Cerebellar cortex (tissue), 1 donor: ENCODE measurements around the gene SLC4A8.
"Not testable (repeated sequence)": the region's sequence is repeated elsewhere in the genome, so short reads cannot be mapped to it uniquely, and the experiment has no call there.

Experiments used
- DNase-seq: peaks from one replicate; pipeline ENCODE4 v3.0.0-alpha.2; 2015; ENCODE audit warnings: low spot score

Gene SLC4A8

DNA sequence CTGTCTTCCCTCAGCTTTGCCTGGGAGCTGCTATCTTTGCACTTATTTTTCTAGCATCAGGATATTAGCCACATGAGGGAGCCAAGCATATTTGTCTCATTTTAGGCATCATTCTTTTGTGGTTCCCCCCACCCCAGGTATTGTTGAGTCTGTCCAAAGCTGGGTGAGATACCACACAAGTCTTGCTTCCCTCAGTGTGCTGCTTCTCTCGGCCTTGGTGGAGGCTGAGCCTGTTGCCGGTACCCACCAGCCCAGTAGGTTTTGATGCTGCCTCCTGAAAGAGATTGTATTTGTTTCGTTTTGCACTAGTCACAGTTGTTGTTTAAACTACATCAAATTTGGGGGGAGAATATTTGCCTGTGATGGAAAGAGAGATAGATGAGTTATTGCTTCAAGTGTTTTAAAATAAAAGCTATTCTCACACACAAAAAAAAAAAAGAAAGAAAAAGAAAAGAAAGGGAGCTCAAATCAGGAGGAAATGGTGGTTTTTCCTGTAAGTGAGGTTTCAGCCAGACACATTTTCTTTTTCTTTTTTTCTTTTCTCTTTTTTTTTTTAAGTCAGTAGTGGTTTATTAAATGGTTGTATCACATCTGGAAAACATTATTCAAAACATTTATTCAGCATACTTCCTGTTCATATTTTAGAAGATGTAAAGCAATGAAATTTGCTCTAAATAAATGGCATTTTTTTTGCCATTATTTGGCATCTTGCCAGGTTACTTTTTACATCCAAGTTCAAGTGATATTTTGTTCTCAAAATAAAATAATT lies 58.5 kb downstream of the SLC4A8 start:
- DNase-seq, result no peak

DNA sequence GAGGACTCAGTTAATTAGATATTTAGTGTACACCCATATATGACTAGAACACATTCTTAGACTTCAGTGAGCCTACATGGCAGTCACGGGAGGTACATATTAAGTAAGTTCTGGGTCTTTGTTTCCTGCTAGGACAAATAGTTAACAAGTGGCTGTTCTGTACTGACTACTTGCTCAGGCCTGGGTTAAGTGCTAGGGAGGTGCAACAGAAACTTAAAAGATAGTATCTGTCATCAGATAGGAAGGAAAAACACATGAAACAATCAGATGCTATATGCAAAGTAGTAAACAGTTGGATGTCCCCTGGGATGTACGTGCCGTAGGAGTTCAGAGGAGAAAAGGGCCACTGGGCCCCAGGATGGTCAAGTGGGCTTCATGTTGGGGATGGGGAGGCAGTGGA lies 59.5 kb downstream of the SLC4A8 start:
- no peak for DNase-seq

DNA sequence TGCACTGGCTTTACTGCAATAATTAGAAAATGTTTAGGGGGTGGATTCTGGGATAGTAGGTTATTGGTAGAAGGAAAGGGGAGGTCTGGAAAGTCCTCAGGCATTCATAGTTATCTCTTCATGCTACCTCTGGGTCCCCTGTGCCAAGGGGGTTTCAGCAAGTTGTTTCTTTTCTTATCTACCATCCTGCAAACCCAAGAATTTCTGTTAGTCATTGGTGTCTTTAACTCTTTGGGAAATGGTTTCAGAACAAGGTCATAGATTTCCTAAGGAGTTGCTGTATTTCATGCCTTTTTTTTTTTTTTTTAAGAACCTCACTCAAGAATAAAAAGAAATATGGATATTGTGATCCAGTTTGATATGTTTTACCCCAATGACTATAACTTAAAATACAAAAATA lies 63.6 kb downstream of the SLC4A8 start:
- DNase-seq, result no peak

DNA sequence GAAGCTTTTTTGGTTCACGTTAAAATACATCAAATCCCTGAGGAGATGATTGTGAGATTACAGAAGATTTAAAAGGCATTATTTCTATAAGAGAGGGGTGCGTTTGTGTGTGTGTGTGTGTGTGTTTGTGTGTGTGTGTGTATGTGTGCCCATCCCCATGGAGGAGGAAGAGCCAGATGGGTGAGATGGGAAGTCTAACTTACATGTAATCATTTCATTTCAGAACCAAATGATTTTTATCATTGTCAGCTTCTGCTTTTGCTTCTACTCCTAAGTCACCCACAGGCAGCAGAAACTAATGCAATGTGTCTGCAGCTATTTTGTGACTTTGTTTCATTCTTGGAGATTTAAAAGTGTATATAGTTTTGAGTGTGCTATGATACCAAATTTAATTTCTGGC lies 68.7 kb downstream of the SLC4A8 start:
- DNase-seq, result no peak

DNA sequence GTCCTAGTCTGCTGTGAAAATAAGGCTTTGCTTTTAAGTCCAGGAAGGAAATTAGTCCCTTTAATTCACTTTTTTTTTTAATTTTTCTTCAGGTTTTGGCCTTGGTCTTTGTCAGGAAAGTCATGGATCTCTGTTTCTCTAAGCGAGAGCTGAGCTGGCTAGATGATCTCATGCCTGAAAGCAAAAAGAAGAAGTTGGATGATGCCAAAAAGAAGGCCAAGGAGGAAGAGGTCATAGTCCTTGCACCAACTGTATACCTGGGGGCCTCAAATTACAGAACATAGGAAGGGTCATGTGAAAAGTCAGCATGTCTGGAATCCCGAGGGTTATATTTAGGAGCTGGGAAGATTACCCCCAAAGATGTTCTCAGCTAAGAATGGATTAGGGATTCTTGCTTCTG lies 72.3 kb downstream of the SLC4A8 start:
- no peak for DNase-seq

DNA sequence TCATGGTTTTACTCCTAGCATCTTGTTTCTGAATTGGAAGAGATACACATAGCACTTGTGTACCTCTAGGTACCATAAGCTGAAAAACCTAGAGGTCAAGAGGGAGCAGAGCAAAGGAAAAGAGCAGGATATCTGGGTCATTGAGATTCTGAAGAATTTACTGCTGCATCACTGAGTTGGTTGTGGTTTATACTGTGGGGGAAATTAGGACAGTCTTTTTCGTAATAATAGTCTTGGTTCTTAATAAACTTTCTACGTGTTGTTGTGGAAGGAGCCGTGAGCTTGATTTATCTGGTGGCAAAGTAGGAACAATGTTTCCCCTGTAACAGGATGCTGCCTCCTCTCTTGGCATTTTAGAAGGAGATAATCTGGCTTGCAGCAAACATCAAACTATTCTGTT lies 80.2 kb downstream of the SLC4A8 start:
- no peak for DNase-seq

DNA sequence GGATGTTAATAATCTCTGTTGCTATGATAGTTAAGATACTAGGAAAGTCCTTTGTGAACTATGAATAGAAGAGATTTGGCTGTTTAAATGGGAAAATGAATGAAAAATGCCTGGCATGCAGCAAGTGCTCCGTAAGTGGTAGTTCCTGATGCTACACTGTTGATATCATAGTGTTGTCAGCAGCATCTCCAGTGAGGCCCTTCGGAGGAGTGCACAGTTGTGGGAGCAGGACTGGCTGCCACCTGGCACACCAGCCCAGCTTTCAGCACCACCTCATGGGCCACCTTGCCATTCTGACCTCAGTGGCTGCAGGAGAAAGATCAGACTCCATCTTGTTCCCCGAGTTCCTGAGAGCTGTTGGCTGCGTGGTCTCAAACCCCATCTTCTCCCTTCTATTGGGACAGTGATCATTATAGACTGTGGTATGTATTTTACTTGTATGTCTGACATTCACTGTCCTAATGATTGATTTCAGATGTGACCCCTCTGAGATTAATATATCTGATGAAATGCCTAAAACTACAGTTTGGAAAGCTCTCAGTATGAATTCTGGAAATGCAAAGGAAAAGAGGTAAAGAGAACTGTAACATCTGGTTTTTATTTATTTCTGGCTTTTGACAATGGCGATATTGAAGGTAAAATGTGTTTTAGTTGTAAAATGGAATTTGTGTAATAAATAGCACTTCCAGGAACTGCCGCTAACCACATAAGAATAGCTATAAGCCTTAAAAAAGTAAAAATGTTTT lies 80.9 kb downstream of the SLC4A8 start:
- DNase-seq, result no peak

DNA sequence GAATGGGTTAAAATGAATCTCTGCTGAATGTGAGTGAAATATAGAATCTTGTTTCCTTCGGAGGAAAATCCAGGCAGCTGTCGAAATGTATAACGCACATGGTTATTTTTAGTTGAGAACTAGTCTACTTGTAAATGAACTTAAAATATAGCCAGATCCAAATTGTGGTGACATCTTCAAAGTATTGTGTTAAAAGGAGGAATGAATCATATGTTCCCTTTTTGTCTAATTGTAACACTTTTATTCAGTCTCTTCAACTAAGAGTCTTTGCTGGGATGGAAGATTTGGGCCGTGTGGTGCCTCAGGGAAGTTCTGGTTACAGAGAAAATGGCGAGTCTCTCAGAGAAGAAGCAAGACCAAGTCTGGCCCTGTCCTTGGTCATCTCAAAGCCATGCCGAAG lies 82.5 kb downstream of the SLC4A8 start:
- no peak for DNase-seq

DNA sequence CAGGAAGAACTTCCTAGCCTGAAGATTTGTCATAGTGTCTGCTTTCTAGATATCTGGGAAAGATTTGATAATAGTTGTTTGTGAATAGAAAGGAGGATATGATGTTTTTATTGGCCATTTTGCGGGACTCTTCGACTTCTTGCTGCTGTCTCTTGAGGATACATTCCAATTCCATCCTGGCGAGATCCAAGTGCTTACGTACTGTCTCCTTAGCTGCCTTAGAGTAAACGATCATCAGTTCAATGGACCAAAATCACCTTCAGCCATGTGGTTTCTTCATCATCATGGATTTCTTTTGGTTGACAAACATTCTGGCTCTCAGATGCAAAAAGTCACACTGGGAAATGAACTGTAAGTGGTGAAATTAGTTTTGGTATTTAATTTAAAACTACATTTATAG lies 83.7 kb downstream of the SLC4A8 start:
- no peak for DNase-seq

DNA sequence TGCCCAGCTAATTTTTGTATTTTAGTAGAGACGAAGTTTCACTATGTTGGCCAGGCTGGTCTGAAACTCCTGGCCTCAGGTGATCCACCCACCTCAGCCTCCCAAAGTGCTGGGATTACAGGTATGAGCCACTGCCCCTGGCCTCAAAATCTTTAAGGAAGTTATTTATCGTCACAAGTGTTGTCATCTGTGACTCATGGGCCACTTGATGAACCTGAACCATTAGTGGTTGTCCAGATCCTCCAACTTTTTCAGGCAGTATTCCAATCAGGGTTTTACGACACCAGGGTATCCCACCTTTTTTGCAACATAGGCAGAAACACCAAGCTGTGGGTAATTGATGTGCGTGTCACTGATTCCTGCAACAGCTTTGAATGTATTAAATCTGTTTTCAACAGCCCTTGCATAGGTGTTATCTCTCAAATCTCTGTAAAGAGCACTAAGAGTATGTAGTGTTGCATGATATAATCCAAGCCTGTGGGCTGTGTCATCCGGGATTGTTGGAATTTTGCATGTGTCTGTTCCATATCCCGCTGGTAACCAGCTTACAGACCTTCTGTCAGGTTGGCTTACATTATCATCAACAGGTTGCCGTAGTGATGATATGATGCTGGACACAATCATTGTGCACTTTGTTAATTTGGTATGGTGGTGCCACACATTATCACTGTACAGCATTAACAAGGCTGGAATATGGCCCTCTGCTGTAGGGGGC lies 87.1 kb downstream of the SLC4A8 start:
- peak; percentile 19 for DNase-seq

DNA sequence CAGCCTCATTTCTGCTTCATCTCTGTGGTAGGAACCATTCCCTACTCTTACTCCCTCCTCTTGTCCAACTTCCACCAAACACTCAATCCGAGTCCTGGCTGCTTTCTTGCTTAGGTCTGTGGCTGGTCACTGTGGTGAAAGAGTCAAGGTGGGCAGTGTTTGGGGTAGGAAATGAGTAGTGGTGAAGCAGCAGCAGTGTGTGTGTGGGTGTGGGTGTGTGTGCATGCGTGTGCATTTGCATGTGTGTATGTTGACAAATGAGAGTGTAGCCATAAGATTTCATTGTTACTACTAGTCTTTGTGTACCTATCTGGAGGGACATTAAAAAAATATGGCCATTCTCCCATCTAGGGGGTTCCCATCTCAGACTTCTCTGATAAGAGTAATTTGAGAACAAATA lies 87.8 kb downstream of the SLC4A8 start:
- DNase-seq, result no peak

DNA sequence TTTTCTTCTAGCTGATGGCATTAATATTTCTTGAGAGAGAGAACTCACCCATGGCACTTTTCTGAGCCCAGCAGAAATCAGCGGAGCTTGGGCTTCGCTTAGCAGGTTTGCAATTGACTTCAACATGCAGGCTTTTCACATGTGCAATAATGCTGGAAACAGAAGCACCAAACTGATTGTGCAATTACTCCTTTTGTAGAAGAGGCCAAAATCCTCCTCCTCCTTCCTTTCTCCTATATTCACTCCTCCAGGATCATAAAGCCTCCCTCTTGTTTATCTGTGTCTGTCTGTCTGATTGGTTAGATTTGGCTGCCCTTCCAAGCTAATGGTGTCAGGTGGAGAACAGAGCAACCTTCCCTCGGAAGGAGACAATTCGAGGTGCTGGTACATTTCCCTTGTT lies 90.4 kb downstream of the SLC4A8 start:
- not testable (repeated sequence) for DNase-seq

DNA sequence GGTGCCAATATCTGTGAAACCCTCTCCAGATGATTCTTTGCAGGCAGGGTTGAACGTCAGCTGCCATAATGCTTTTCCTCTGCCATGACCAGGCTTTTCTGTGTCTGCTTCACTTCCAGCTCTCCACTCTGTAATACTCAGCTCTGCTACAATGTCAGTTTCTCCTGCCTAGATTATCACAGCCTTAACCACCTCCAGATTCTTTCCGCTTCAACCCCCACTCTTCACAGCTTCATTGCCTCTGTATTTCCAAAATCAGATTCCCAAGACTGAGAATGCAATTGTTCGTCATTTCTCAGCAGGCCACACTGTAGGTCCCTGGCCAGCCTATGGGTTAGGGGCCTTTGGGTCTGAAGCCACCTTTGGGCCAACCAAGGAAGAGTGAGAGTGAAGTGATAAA lies 92.7 kb downstream of the SLC4A8 start:
- no peak for DNase-seq

DNA sequence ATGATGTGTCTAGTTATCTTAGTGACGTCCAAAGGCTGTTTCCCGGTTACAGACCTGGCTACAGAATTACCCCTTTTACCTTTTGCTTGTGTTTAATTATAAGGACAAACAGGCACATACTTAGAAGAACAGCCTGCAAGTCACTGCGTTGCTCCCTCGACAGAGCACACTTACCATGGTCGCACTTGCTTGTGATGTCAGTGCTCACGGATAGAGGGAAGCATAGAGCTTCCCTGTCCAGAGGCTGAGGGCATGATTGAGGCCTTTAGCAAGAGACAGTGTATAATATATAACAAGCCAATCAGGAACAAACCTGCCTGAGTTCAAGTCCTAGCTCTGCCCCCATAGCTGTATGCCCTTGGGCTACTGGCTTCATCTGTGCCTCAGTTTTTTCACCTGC lies 93.2 kb downstream of the SLC4A8 start:
- DNase-seq, result no peak

DNA sequence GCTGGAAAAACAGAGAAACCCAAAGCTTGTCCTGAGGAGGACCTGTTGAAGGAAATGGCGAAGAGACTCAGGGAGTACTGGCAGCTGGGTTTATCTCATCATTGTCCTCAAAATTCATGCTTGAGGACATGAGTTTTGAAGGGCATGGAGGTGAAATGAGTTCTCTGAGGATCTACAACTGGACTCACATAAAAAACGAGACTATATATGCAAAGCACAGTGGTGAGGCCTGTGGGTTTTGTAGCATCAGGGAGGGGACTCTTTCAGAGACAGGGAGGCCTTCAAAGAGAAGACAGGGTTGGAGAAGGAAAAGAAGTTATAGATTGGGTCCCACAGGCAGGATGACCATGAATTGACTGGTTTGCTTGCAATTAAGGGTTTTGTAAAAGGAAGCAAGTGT lies 95.1 kb downstream of the SLC4A8 start:
- DNase-seq, result no peak

DNA sequence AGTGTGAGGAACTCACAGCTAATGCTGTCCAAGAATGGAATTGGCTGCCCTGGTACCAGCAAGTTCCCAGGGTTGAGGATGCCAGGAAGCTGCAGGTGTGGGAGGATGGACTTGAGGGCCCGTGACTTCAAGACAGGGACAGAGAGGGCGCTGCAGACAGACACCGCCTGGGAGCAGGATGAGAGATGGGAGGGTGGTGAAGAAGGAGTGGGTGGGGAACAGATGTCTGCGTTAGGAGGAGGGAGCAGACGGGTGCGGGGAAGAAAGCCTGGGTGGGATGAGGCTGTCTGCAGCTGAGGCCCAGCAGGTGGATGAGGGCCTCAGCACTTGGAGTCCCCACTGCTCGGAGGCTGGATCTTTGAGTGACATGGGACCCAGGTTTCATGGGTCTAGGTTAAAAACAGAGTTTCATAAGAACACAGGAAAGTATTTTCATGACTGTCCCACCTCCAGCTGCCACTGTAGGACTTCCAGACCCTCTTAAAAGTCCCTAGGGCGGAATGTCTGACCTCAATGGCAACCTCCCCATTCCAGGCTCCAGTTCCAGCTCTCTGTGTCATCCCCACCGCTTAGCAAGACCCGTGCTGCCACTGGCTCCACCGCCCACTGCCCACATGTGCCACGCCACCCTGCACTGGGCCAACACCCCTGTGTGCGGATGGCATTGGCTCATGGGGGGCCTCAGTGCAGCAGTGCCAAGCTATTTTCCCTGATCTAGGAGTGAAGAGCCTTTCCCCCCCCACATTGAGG lies 96.1 kb downstream of the SLC4A8 start:
- DNase-seq, result peak; percentile 10

DNA sequence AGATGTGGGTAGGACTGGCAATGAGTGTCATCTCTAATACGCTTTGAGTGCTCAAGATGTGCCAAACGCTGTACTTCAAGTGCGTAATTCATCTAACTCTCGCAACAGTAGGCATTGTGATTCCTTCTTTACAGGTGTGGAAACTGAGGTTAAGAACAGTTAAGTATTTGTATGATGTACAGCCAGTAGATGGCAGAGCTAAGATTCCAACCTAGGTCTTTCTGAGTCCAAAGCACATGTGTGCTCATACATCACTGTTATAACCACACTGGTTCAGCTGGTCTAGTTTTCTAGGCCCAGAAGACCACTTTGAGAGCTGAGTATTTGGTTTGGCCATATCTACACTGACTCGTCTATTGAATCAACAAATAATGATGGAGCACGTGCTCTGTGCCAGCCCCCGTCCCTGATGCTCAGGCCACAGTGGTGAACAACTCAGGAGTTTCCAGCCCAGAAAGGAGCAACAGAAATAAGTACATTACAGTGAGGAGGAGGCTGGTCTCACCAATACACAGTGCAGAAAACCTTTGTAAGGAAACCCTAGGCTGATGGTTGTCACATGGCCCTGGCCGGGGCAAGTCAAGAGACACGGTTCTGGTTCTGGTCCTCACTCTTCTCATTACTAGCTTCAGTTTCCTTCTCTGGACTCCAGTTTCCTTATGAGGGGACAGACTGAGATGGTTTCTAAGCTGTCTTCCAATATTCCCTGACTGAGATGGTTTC lies 97.1 kb downstream of the SLC4A8 start:
- peak; percentile 24 for DNase-seq

DNA sequence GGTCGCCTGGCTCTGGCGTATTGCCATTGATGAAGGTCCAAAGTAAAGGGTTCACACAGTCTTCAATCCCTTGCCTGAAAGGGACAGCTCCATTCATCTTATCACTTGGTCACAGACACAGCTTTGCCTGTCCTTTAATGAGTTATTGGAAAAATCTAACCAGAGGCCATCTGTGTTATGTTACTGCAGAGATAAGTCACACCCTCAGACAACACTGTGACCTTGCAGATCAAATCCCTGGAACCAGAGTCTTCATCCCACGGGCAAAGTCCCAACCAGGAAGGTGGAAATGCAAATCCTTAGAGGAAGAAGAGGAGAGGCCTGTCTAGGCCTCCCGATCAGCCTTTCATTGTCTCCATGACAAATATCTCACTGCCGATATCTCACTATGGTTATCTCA lies 98.1 kb downstream of the SLC4A8 start:
- no peak for DNase-seq

DNA sequence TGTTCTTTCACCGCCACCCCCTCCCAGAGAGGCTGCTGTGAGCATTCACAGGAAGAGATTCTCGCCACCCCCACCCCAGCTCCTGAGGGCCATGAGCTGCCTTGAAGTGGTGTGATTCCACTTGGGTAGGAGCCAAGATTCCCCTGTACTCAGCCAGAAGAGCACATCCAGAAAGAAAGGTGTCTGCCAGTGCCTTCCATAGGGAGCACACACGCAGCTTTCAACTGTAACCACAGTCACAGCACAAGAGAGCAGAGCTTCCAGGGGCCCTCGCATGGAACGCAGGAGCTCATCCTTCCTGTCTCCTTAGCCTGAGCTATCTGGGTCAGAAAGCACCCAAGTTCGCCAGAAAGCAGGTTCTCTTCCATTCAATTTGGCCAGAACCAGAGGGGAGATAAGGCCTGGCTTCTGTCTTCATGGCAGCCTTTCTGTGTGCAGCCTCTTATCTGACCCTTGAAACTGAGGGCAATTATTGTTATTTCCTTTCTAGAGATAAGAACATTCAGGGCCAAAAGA lies 99.8 kb downstream of the SLC4A8 start:
- no peak for DNase-seq

DNA sequence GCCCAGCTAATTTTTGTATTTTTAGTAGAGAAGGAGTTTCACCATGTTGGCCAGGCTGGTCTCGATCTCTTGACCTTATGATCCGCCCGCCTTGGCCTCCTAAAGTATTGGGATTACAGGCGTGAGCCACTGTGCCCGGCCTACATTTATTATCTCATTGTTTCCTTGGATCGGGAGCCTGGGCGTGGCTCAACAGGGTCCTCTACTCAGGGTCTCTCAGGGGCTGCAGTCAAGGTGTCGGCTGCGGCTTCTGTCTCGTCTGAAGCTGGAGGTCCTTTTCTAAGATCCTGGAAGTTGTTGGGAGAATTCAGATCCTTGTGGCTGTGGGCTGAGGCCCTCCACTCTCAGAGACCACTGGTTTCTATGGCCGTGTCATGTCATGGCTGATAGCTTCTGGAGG lies 100.9 kb downstream of the SLC4A8 start:
- no peak for DNase-seq

DNA sequence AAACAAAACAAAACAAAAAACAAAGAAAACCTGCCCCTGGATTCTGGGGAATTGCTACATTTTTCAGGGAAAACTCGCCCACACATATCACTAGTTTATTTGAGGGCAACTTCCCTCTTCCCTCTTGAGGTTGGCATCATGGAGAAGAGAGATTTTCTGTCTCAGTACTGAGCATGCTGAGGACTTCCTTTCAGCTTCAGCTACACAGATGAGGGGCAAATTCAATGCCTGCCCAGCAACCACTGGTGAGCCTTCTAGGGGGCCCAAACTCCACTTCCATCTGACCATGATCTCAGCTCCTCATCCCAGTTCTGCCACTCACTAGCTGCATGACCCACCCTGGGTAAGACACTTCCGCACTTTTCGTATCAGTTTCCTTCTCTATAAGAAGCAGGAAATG lies 103.3 kb downstream of the SLC4A8 start:
- DNase-seq, result no peak
